H54 (cell line): Measurements from ENCODE around the gene DNAJC30.
A peak's percentile ranks its signal among the peaks of the same experiment; 100 is the strongest.
"Not testable (repeated sequence)": the region's sequence is repeated elsewhere in the genome, so short reads cannot be mapped to it uniquely, and the experiment has no call there.

Experiments used
- DNase-seq: peaks from one replicate; pipeline ENCODE4 v3.0.0; 2011; ENCODE audit warnings: low spot score, mixed read lengths; ENCODE audit not compliant: insufficient read length
- FAIRE-seq: peaks from 3 replicates; lab custom pipeline; 2011; peaks lifted over from hg19 to GRCh38; lab: Jason Lieb, UNC
- POLR2A ChIP-seq: IDR thresholded peaks from 2 replicates; pipeline ENCODE4 v1.6.1; 2011; ENCODE audit warnings: low read depth, mild to moderate bottlenecking, low read length

Gene DNAJC30

GRCh38 chr7:73681031-73681430 lies 2.2 kb downstream of the DNAJC30 start:
- FAIRE-seq, result no peak
- TF ChIP-seq POLR2A, result no peak
- DNase-seq, result no peak

- no peak for TF ChIP-seq POLR2A
- FAIRE-seq (no peak), DNase-seq (no peak)
These were observed 2.8 kb downstream of the DNAJC30 start for GRCh38 chr7:73680501-73680900.

- no peak for DNase-seq
- no peak for TF ChIP-seq POLR2A
- no peak for FAIRE-seq
These were observed 3.5 kb downstream of the DNAJC30 start for GRCh38 chr7:73679709-73680108.

DNA sequence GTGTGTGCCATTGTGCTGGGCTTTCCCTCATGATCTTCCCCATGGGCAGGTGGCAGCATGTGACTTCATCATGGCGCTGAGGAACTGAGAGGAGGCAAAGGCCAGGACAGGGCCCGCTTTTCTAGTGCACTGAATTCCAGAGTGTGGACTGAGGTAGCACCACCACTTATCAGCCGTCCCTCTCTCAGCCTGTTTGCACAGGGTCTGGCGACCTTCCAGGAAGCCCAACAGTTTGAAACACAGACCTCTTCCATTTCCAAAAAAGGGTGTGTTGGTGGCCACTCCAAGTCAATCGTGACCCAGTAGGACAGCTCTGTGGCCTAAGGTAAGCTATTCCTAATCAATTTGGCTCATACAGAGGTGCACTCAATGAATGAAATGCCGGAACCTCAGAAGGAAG lies 4.4 kb downstream of the DNAJC30 start:
- no peak for FAIRE-seq
- no peak for TF ChIP-seq POLR2A
- no peak for DNase-seq

GRCh38 chr7:73676062-73676461 lies 7.2 kb downstream of the DNAJC30 start:
- FAIRE-seq, DNase-seq: not testable (repeated sequence)

DNA sequence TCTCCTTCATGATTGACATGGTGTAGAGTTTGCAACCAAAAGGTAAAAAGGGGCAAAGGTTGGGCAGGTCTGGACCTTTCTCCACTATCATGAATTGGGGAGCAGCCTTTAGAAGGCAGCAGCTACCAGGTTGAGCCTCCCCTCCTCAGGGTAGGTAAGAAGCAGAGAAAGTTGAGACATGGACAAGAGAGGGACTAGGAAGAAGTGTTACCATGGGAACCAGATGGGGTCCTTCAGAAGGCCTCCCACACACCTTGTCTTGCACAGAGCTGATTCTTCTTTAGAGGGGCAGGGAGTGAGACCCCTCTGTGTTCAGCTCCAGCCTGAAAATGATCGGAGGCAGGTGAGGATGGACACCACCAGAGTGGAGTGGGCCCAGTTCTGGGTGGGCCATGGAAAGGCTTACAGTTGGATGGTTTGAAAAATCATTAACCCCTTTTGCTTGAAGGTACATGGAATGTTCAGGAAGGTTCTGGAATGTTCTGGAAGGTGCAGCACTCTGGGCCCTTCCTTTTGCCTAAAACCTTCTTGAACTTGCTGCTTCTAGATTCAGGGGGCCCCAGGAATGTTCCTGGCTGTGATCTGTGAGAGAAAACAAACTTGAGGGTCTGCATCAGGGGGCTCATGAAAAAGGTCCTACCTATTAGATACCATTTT lies 8.7 kb downstream of the DNAJC30 start:
- DNase-seq, result no peak
- no peak for FAIRE-seq
- no peak for TF ChIP-seq POLR2A

GRCh38 chr7:73671857-73672445 lies 11.3 kb downstream of the DNAJC30 start:
- FAIRE-seq (no peak), DNase-seq (no peak)
- TF ChIP-seq POLR2A, result no peak

DNA sequence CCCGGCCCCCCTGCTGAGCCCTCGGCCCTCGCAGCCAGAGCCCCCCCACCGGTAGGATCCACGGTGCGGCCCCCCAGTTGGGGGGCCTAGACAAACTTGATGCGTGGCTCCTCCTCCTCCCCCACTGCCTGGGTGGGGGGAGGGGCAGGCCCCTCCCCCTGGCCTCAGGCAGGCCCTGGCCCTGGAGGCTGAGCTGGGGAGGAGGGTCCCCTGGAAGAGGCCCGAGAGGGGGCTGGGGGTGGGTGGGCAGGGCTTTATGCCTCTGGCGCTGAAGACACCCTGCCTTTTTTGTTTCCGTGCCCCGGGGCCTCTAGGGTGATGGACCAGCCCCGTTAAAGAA lies 12.0 kb downstream of the DNAJC30 start:
- no peak for TF ChIP-seq POLR2A
- DNase-seq (no peak), FAIRE-seq (no peak)

- FAIRE-seq, result no peak
- no peak for DNase-seq
- no peak for TF ChIP-seq POLR2A
These were observed 13.3 kb downstream of the DNAJC30 start for GRCh38 chr7:73669858-73670385.

- DNase-seq, result no peak
- TF ChIP-seq POLR2A, result no peak
- FAIRE-seq, result no peak
These were observed 14.0 kb downstream of the DNAJC30 start for GRCh38 chr7:73669288-73669701.

- no peak for DNase-seq
- TF ChIP-seq POLR2A, result no peak
- no peak for FAIRE-seq
These were observed 14.4 kb downstream of the DNAJC30 start for GRCh38 chr7:73668886-73669230.

- no peak for TF ChIP-seq POLR2A
- DNase-seq (no peak), FAIRE-seq (no peak)
These were observed 15.0 kb downstream of the DNAJC30 start for GRCh38 chr7:73668103-73668885.

DNA sequence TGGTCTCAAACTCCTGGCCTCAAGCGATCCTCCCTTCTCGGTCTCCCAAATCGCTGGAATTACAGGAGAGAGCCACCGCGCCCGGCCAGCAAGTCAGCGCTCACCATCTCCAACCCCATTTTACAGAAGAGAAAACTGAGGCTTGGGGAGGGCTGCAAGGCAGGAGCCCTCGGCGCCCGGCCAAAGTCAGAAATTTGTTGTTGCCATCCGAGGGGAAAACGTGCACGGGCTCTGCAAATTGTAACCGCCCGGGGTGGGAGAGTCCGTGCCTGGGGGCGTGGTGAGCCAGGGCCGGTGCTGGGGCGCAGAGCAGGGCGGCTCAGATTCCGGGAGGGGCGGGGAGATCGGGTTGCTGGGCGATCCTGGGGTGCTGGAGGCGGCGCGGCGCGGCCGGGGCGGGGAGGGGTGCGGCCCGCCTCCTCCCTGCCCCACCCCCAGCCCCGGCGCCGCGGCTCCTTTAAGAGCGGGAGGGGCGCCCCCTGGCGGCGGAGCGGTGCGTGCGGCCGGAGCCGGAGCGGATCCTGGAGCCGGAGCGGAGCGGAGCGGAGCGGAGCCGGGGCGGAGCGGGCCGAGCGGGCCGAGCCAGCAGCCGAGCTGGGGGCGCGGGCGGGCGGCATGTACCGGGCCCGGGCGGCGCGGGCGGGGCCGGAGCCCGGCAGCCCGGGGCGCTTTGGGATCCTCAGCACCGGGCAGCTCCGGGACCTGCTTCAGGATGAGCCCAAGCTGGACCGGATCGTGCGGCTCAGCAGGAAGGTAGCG lies 15.7 kb downstream of the DNAJC30 start, which contains the start of gene VPS37D:
Gene VPS37D, plus strand, starts transcription at position 488 of the 759 bp plus-strand sequence. Its CDS starts 128 bp downstream, at position 616.
- DNase-seq (peak; percentile 91), FAIRE-seq (no peak)
- no peak for TF ChIP-seq POLR2A

DNA sequence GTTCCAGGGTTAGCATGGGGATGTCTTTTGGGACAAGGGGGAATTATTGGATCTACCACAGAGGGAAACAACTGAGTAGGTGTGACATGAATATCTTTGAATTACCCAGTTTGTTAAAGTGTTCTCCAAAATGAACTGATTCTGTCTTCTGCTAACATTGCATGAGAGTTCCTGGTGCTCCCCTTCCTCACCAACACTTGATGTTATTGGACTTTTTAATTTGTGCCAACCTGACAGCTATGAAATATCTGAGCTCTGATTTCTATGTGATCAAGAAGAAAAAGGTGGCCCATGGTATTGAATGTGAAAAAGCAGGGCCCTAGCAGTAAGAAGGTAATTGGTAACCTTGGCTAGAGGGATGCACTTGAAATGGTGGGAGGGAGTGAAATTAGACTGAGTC lies 20.2 kb downstream of the DNAJC30 start:
- DNase-seq (no peak), FAIRE-seq (no peak)
- TF ChIP-seq POLR2A, result no peak

DNA sequence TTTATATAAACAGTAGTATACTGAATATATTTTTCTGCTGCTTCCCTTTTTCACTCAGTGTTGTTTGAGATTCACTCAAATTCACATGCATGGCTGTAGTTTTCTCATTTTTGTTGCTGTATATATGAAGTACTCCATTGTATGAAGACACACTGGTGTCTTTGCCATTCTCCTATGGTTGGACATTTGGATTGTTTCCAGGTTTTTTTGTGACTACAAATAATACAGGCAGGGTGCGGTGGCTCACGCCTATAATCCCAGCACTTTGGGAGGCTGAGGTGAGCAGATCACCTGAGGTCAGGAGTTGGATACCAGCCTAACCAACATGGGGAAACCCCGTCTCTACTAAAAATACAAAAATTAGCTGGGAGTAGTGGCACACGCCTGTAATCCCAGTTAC lies 22.7 kb downstream of the DNAJC30 start:
- not testable (repeated sequence) for DNase-seq, FAIRE-seq
